ENCODE data around the gene P2RY11.

The P2RY11 gene

GRCh38 chr19:10145031-10145430, 33.5 kb downstream of the P2RY11 start:
- 97% methylated on average over 10 of the region's 10 CpGs for WGBS
- no peak overlapping the region for H3K27ac ChIP-seq (ENCODE audit: low read depth, low read length)
- no peak overlapping the region for H3K9ac ChIP-seq (ENCODE audit: low read depth, low read length)
- H3K4me1 ChIP-seq (ENCODE audit: insufficient read depth, low read length), result no peaks in the 10 kb centered on the region
- no peak overlapping the region for H3K4me3 ChIP-seq (ENCODE audit: low read length)
- H3K36me3 ChIP-seq (ENCODE audit: insufficient read depth, low read length), result peaks cover 96% of the 10 kb centered on the region
- H3K9me3 ChIP-seq (ENCODE audit: insufficient read depth, low read depth, low read length), result no peaks in the 10 kb centered on the region
- H3K27me3 ChIP-seq (ENCODE audit: insufficient read depth, low read length), result no peaks in the 10 kb centered on the region

- WGBS, result 96% methylated on average over 14 of the region's 14 CpGs
- no peaks in the 10 kb centered on the region for H3K9me3 ChIP-seq (ENCODE audit: insufficient read depth, low read depth, low read length)
Observed at GRCh38 chr19:10146142-10146541, 34.6 kb downstream of the P2RY11 start.

GRCh38 chr19:10149427-10149826, 37.9 kb downstream of the P2RY11 start:
- Histone ChIP-seq H3K4me3 (ENCODE audit: low read length) (no peak overlapping the region), H3K27ac (ENCODE audit: low read depth, low read length) (no peak overlapping the region), H3K27me3 (ENCODE audit: insufficient read depth, low read length) (no peaks in the 10 kb centered on the region), H3K9me3 (ENCODE audit: insufficient read depth, low read depth, low read length) (no peaks in the 10 kb centered on the region), H3K9ac (ENCODE audit: low read depth, low read length) (no peak overlapping the region), H3K36me3 (ENCODE audit: insufficient read depth, low read length) (peaks cover 96% of the 10 kb centered on the region), H3K4me1 (ENCODE audit: insufficient read depth, low read length) (no peaks in the 10 kb centered on the region)
- WGBS, result 97% methylated on average over 12 of the region's 12 CpGs

More at GRCh38 chr19:10146142-10146541, 34.6 kb downstream of the P2RY11 start:
- no peak overlapping the region for H3K9ac ChIP-seq (ENCODE audit: low read depth, low read length)
- no peak overlapping the region for H3K4me3 ChIP-seq (ENCODE audit: low read length)
- H3K27me3 ChIP-seq (ENCODE audit: insufficient read depth, low read length), result no peaks in the 10 kb centered on the region
- no peak overlapping the region for H3K27ac ChIP-seq (ENCODE audit: low read depth, low read length)
- no peaks in the 10 kb centered on the region for H3K4me1 ChIP-seq (ENCODE audit: insufficient read depth, low read length)
- H3K36me3 ChIP-seq (ENCODE audit: insufficient read depth, low read length), result peaks cover 96% of the 10 kb centered on the region

GRCh38 chr19:10151521-10151920, 40.0 kb downstream of the P2RY11 start:
- H3K9me3 ChIP-seq (ENCODE audit: insufficient read depth, low read depth, low read length), result no peaks in the 10 kb centered on the region
- no peak overlapping the region for H3K4me3 ChIP-seq (ENCODE audit: low read length)
- H3K36me3 ChIP-seq (ENCODE audit: insufficient read depth, low read length), result peaks cover 96% of the 10 kb centered on the region
- no peaks in the 10 kb centered on the region for H3K4me1 ChIP-seq (ENCODE audit: insufficient read depth, low read length)
- no peaks in the 10 kb centered on the region for H3K27me3 ChIP-seq (ENCODE audit: insufficient read depth, low read length)
- 94% methylated on average over 5 of the region's 5 CpGs for WGBS
- H3K27ac ChIP-seq (ENCODE audit: low read depth, low read length), result no peak overlapping the region
- no peak overlapping the region for H3K9ac ChIP-seq (ENCODE audit: low read depth, low read length)

GRCh38 chr19:10152100-10152499, 40.6 kb downstream of the P2RY11 start:
- Histone ChIP-seq H3K27ac (ENCODE audit: low read depth, low read length) (no peak overlapping the region), H3K4me3 (ENCODE audit: low read length) (no peak overlapping the region), H3K4me1 (ENCODE audit: insufficient read depth, low read length) (no peaks in the 10 kb centered on the region), H3K36me3 (ENCODE audit: insufficient read depth, low read length) (peaks cover 97% of the 10 kb centered on the region), H3K9me3 (ENCODE audit: insufficient read depth, low read depth, low read length) (no peaks in the 10 kb centered on the region), H3K27me3 (ENCODE audit: insufficient read depth, low read length) (no peaks in the 10 kb centered on the region), H3K9ac (ENCODE audit: low read depth, low read length) (no peak overlapping the region)
- 96% methylated on average over 2 of the region's 3 CpGs for WGBS

- Histone ChIP-seq H3K36me3 (ENCODE audit: insufficient read depth, low read length) (peaks cover 100% of the 10 kb centered on the region), H3K4me1 (ENCODE audit: insufficient read depth, low read length) (no peaks in the 10 kb centered on the region), H3K9ac (ENCODE audit: low read depth, low read length) (no peak overlapping the region), H3K4me3 (ENCODE audit: low read length) (no peak overlapping the region), H3K27me3 (ENCODE audit: insufficient read depth, low read length) (no peaks in the 10 kb centered on the region), H3K27ac (ENCODE audit: low read depth, low read length) (no peak overlapping the region), H3K9me3 (ENCODE audit: insufficient read depth, low read depth, low read length) (no peaks in the 10 kb centered on the region)
- WGBS, result 89% methylated on average over 4 of the region's 4 CpGs
Observed at GRCh38 chr19:10155839-10156238, 44.3 kb downstream of the P2RY11 start.

GRCh38 chr19:10158071-10158470, 46.6 kb downstream of the P2RY11 start:
- WGBS, result 96% methylated on average over 8 of the region's 8 CpGs
- no peaks in the 10 kb centered on the region for H3K4me1 ChIP-seq (ENCODE audit: insufficient read depth, low read length)
- no peak overlapping the region for H3K9ac ChIP-seq (ENCODE audit: low read depth, low read length)
- peaks cover 100% of the 10 kb centered on the region for H3K36me3 ChIP-seq (ENCODE audit: insufficient read depth, low read length)
- H3K4me3 ChIP-seq (ENCODE audit: low read length), result no peak overlapping the region
- no peaks in the 10 kb centered on the region for H3K27me3 ChIP-seq (ENCODE audit: insufficient read depth, low read length)
- H3K27ac ChIP-seq (ENCODE audit: low read depth, low read length), result no peak overlapping the region
- H3K9me3 ChIP-seq (ENCODE audit: insufficient read depth, low read depth, low read length), result no peaks in the 10 kb centered on the region

GRCh38 chr19:10158485-10158884, 47.0 kb downstream of the P2RY11 start:
- H3K4me1 ChIP-seq (ENCODE audit: insufficient read depth, low read length), result no peaks in the 10 kb centered on the region
- 95% methylated on average over 11 of the region's 11 CpGs for WGBS
- H3K4me3 ChIP-seq (ENCODE audit: low read length), result no peak overlapping the region
- peaks cover 100% of the 10 kb centered on the region for H3K36me3 ChIP-seq (ENCODE audit: insufficient read depth, low read length)
- no peak overlapping the region for H3K27ac ChIP-seq (ENCODE audit: low read depth, low read length)
- no peaks in the 10 kb centered on the region for H3K9me3 ChIP-seq (ENCODE audit: insufficient read depth, low read depth, low read length)
- no peaks in the 10 kb centered on the region for H3K27me3 ChIP-seq (ENCODE audit: insufficient read depth, low read length)
- H3K9ac ChIP-seq (ENCODE audit: low read depth, low read length), result no peak overlapping the region

GRCh38 chr19:10159610-10160009, 48.1 kb downstream of the P2RY11 start:
- H3K27ac ChIP-seq (ENCODE audit: low read depth, low read length), result no peak overlapping the region
- no peaks in the 10 kb centered on the region for H3K4me1 ChIP-seq (ENCODE audit: insufficient read depth, low read length)
- H3K9ac ChIP-seq (ENCODE audit: low read depth, low read length), result no peak overlapping the region
- H3K4me3 ChIP-seq (ENCODE audit: low read length), result no peak overlapping the region
- H3K36me3 ChIP-seq (ENCODE audit: insufficient read depth, low read length), result peaks cover 100% of the 10 kb centered on the region
- no peaks in the 10 kb centered on the region for H3K9me3 ChIP-seq (ENCODE audit: insufficient read depth, low read depth, low read length)
- no peaks in the 10 kb centered on the region for H3K27me3 ChIP-seq (ENCODE audit: insufficient read depth, low read length)
- 96% methylated on average over 16 of the region's 16 CpGs for WGBS

- WGBS, result 98% methylated on average over 2 of the region's 3 CpGs
- H3K4me1 ChIP-seq (ENCODE audit: insufficient read depth, low read length), result no peaks in the 10 kb centered on the region
- H3K36me3 ChIP-seq (ENCODE audit: insufficient read depth, low read length), result peaks cover 98% of the 10 kb centered on the region
- no peaks in the 10 kb centered on the region for H3K27me3 ChIP-seq (ENCODE audit: insufficient read depth, low read length)
- no peak overlapping the region for H3K9ac ChIP-seq (ENCODE audit: low read depth, low read length)
- H3K4me3 ChIP-seq (ENCODE audit: low read length), result no peak overlapping the region
- H3K9me3 ChIP-seq (ENCODE audit: insufficient read depth, low read depth, low read length), result no peaks in the 10 kb centered on the region
- H3K27ac ChIP-seq (ENCODE audit: low read depth, low read length), result no peak overlapping the region
Observed at GRCh38 chr19:10163536-10163935, 52.0 kb downstream of the P2RY11 start.
